ENCODE measurements around the gene SDCBP2.

Gene SDCBP2

DNA sequence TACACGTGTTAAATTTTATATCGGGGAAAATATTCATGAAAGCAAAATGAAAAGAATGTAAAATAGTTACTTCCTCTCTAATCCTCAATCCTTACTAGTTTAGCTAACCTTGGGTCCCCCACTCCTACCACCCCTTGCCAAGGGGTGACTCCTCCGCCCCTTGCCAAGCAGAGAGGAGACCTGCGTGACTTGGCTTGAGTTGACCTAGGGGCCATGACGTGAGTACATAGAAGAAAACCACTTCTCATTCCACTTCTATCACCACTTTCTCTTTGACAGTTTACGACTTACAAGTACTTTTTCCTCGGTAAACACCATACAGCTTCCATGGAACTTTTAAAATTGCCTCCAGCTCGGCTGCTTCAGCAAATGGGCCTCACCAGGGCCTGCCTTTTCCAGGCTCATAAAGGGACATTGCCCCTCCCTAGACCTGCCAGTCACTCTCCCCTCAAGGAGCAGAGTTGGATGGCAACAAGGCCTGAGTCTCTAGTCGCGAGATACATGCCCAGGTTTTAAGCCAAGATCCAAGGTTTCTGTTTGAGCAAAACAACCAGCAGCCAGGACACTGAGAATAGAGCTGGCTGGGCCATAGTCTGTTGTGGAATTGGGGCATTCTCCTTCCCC, 29.9 kb downstream of the SDCBP2 start:
- DNase-seq (ENCODE audit: extremely low read depth in 1 of 2, low read depth in 1 of 2): no peak

DNA sequence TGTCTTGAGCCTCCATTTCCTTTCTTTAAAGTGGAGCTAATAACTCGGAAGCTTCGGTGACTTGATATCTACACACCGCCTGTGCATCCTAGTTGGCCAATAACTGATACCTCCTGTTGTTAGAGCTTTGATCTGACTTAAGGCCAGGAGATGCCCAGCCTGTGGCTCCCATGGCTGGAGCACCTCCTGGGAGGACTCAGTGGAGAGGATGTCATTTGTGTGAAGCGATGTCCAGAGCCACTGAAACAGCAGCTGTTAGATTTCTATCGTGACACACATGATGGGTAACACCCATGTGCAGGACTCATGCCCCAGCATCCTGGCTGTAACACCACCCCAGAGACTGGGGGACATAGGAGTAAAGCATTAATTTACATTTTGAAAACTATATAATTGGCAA, 30.8 kb downstream of the SDCBP2 start:
- no peak for DNase-seq (ENCODE audit: extremely low read depth in 1 of 2, low read depth in 1 of 2)

- DNase-seq (ENCODE audit: extremely low read depth in 1 of 2, low read depth in 1 of 2): no peak
Observed at GRCh38 chr20:1297486-1297885, 31.5 kb downstream of the SDCBP2 start.

- no peak for DNase-seq (ENCODE audit: extremely low read depth in 1 of 2, low read depth in 1 of 2)
Observed at GRCh38 chr20:1296922-1297321, 32.0 kb downstream of the SDCBP2 start.

DNA sequence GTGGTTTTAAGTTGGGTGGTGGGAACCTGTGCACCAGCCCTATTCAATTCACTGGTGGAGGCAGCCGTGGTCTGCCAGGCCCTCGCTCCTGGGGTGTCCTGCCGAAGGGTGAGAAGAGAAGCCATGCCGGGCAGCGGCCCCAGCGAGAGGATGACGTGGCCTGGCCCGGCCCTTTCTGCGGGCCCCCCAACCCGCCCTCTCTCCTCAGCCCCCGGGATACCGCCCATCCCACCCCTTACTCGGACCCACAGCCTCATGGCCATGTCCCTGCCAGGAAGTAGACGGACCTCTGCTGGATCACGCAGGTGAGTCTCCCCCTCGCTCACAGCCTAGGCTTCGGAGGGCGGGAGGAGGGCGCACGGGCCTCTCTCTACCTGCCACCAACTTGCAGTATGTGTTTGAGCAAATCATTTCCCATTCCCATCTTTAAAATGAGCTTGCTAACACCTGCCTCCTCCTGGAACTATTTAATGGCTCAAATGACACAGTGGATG, 32.8 kb downstream of the SDCBP2 start:
- DNase-seq (ENCODE audit: extremely low read depth in 1 of 2, low read depth in 1 of 2): no peak

DNA sequence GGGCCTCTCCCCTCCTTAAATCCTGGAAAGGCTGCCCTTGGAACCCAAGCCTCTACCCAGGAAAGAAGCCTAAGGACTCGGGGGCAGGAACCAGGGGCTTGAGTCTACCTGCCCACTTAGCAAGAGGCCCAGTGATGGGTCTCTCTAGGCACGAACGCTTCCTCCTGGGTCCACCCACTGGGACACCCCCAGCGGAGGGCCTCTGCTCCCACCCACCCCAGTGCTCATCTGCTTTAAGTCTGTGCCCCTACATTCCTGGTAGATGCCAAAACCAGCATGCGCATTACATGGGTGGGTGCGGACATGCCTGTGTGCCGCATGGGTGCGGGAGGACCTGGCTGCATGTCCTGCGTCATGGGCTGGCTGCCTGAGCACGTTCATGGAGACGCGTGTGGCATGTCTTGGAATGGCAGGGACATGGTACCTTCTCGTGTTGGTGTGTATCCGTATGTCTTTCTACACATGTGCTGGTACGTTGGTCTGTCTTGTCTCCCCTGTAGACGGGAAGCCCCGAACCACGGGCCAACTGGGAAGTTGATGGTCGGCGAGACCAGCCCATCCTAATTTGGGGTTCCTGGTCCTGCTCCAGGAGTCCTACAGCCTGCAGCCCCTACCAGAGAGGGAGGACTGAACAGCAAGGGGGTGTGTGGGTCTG, 33.5 kb downstream of the SDCBP2 start:
- no peak for DNase-seq (ENCODE audit: extremely low read depth in 1 of 2, low read depth in 1 of 2)

DNA sequence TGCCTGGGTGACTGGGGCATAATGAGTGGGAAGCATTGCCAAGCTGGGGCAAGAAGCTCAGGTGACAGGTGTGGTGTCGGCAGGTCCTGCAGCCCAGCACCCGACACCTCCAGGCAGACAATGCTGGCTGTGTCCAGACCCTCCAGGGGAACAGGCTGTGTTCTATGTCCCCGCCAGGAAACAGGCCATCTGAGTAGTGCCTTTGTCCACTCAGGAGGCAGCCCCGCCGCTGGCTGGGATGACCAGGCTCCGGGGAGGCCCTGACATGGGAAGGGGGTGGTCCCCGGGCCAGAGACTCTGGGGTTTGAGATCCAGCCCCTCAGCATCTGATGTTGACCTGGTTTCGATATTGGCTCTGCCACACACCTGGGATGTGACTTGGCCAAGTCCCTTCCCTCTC, 34.4 kb downstream of the SDCBP2 start:
- DNase-seq (ENCODE audit: extremely low read depth in 1 of 2, low read depth in 1 of 2): no peak

- DNase-seq (ENCODE audit: extremely low read depth in 1 of 2, low read depth in 1 of 2): no peak
Observed at GRCh38 chr20:1293641-1294379, 35.1 kb downstream of the SDCBP2 start.

DNA sequence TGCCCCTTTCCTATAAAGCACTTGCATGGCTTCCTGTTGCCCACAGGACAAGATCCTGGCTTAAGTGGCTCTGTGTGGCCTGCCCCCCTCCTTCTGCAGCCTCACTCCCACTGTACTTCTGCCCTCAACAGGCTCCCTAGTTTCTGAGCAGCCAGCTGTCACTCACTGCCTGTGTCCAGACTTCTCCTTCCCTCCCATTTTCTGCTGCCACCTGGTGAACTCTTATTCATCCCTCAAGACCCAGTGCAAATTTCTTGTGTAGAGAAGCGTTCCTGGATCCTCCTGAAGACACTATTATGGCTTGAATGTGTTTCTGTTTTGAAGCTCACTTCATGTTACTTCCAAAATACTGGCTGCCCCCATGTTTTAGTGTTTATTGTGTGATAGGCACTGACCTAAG, 36.3 kb downstream of the SDCBP2 start:
- no peak for DNase-seq (ENCODE audit: extremely low read depth in 1 of 2, low read depth in 1 of 2)

DNA sequence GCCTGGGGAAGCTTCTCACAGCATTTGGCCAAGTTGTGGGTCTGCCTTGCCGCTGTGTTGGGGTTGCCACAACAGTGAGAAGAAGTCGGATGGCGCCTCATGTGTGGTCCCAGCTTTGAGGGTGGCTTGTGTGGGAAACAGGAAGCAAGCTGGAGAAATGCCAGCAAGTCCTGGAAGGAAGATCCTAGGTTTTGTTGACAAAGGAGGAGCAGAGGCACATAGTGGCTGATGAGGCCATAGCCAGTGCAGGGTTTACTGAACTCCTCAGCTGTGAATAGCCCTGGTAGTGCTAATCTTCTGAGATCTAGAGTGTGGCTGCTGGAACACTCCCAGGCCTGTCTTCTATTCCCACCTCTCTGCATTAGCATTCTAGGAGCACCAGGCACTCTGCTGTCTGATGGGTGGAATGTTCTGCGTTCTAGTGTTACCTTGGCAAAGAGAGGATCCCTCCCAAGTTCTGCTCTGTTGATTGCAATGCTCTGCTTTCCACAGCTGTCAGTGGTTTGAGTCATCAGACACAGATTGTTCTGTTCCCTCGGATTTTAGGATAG, 37.7 kb downstream of the SDCBP2 start:
- DNase-seq (ENCODE audit: extremely low read depth in 1 of 2, low read depth in 1 of 2): no peak

GRCh38 chr20:1287787-1288569, 41.0 kb downstream of the SDCBP2 start:
- no peak for DNase-seq (ENCODE audit: extremely low read depth in 1 of 2, low read depth in 1 of 2)

DNA sequence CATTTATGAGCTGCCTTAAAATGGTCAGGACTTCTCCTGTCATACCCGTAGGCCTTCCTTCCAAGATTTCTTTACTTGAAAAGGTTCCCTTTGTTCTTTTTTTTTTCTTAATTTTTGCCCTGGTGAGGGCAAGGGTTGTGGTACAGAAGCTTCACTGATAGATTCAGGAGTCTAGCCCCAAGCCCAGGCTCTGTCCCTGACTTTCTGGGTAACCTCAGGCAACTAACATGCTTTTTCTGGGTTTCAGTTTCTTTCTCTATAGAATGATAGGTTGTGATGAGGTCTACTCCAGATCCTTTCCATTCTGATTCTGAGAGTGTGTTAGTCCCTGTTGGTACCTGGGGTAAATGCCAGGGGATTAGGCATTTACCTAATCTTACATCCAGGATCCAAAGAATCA, 41.6 kb downstream of the SDCBP2 start:
- no peak for DNase-seq (ENCODE audit: extremely low read depth in 1 of 2, low read depth in 1 of 2)

GRCh38 chr20:1286267-1287024, 42.5 kb downstream of the SDCBP2 start:
- no peak for DNase-seq (ENCODE audit: extremely low read depth in 1 of 2, low read depth in 1 of 2)

- DNase-seq (ENCODE audit: extremely low read depth in 1 of 2, low read depth in 1 of 2): no peak
Observed at GRCh38 chr20:1283522-1284510, 45.1 kb downstream of the SDCBP2 start.

DNA sequence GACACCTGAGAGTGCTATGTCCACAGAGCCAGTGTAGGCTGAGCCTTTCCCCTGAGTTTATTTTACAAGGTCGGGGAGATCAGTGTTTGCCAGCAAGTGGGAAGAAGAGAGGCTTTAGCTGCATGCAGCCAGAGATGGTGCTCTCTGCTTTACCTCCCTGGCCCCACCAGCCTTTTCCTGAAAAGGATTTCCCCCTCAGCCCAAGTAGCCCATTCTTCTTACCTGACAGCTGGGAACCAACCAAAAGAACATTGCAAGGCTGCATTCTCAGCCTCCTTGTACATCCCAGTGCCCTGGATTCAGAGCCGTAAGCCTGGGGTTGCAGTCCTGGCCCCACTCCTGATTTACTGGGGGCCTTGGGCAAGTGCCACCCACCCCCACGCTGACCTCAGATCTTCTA, 46.0 kb downstream of the SDCBP2 start:
- DNase-seq (ENCODE audit: extremely low read depth in 1 of 2, low read depth in 1 of 2): no peak

DNA sequence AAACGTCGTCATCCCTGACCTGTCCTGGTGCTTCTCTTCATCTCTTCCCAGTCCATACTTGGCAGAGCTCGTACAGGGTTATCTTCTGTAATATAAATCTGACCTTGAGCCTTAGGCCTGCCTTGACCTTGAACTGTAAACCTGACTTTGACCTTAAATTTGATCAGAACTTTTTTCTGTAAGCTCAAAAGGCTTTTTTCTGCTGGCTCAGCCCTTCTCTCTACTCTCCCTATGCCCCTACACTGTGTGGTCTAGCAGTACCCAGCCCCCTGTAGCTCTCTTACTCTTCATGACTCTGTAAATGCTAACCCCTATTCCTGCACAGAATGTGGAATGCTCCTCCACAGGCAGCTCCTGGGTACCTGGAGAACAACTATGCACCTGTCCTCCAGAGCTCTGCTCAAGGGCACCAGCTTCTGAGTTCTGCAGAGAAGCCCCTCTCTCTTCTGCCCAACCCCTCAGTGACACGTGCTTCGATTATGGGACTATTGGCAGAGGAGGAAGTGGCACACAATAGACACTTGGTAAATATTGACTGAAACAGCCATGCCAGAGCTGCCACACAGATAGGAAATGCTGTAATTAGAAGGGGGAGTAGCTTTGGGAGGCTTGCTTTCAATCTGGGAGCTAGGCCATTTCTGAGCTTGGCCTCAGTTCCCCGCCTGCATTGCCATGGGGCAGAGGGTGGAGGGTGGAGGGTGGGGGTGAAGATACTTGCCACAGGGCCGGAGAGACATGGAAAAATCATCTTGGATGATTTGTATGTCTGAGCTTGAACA, 47.5 kb downstream of the SDCBP2 start:
- no peak for DNase-seq (ENCODE audit: extremely low read depth in 1 of 2, low read depth in 1 of 2)

GRCh38 chr20:1280195-1281102, 48.5 kb downstream of the SDCBP2 start:
- DNase-seq (ENCODE audit: extremely low read depth in 1 of 2, low read depth in 1 of 2): no peak
